Neuronal stem cell (in vitro differentiated cells): Measurements from ENCODE around the gene STARD7.

Experiments
- DNase-seq: peaks from one replicate; pipeline ENCODE4 v3.0.0-alpha.2; 2013; ENCODE audit warnings: low spot score
- H2AFZ ChIP-seq: one replicate; pipeline ENCODE4 v1.6.1; 2013; ENCODE audit warnings: mild to moderate bottlenecking, low read length, inconsistent platforms
- H2AK5ac ChIP-seq: 2 replicates; pipeline ENCODE4 v1.6.1; 2013; ENCODE audit warnings: low read depth, mild to moderate bottlenecking, inconsistent platforms, low read length, moderate library complexity, mixed read lengths
- H2BK120ac ChIP-seq: 2 replicates; pipeline ENCODE4 v1.6.1; 2013; ENCODE audit warnings: low read depth, mild to moderate bottlenecking, inconsistent platforms, low read length, moderate library complexity, mixed read lengths
- H2BK12ac ChIP-seq: one replicate; pipeline ENCODE4 v1.6.1; 2013; ENCODE audit warnings: low read length, inconsistent platforms
- H2BK15ac ChIP-seq: 2 replicates; pipeline ENCODE4 v1.6.1; 2013; ENCODE audit warnings: mild to moderate bottlenecking, low read length, inconsistent platforms, mixed read lengths
- H2BK5ac ChIP-seq: one replicate; pipeline ENCODE4 v1.6.1; 2013; ENCODE audit warnings: inconsistent platforms, mild to moderate bottlenecking, low read length, moderate library complexity
- H3K14ac ChIP-seq: one replicate; pipeline ENCODE4 v1.6.1; 2013; ENCODE audit warnings: low read length, inconsistent platforms
- H3K18ac ChIP-seq: 2 replicates; pipeline ENCODE4 v1.6.1; 2013; ENCODE audit warnings: low read length, inconsistent platforms
- H3K23ac ChIP-seq: 2 replicates; pipeline ENCODE4 v1.6.1; 2013; ENCODE audit warnings: low read depth, mild to moderate bottlenecking, mixed read lengths, low read length, inconsistent platforms; ENCODE audit not compliant: poor library complexity
- H3K27ac ChIP-seq: replicated peaks from 3 replicates; pipeline ENCODE4 v1.5.1; 2013; ENCODE audit warnings: low read length, inconsistent platforms
- H3K27me3 ChIP-seq, 3 experiments: 2 replicates each; pipeline ENCODE4 v1.6.1; 2013; ENCODE audit warnings: low read length in 3 of 3, mild to moderate bottlenecking in 2 of 3, inconsistent platforms in 1 of 3, low read depth in 1 of 3, mixed read lengths in 1 of 3, moderate library complexity in 1 of 3; ENCODE audit not compliant: control insufficient read depth in 3 of 3, insufficient read depth in 3 of 3
- H3K36me3 ChIP-seq, 2 donors: replicated peaks in 1 of 2; 2 replicates each; pipeline ENCODE4 v1.6.1; 2013; ENCODE audit warnings: low read length in 2 of 2; ENCODE audit not compliant: control insufficient read depth in 2 of 2, insufficient read depth in 2 of 2
- H3K4ac ChIP-seq: 2 replicates; pipeline ENCODE4 v1.6.1; 2013; ENCODE audit warnings: inconsistent platforms, mild to moderate bottlenecking, low read length, moderate library complexity
- H3K4me1 ChIP-seq, 2 donors: 1 replicate in 1 of 2; 2 replicates in 1 of 2; pipeline ENCODE4 v1.6.1; 2013; ENCODE audit warnings: low read length in 2 of 2, low read depth in 1 of 2; ENCODE audit not compliant: control insufficient read depth in 2 of 2, insufficient read depth in 1 of 2
- H3K4me2 ChIP-seq: one replicate; pipeline ENCODE4 v1.6.1; 2013; ENCODE audit warnings: mild to moderate bottlenecking, low read length, inconsistent platforms; ENCODE audit not compliant: insufficient read depth, poor library complexity, severe bottlenecking
- H3K4me3 ChIP-seq, 2 donors: 2 replicates each; pipeline ENCODE4 v1.5.1; 2013; ENCODE audit warnings: low read length in 2 of 2, mild to moderate bottlenecking in 2 of 2, inconsistent platforms in 1 of 2, moderate library complexity in 1 of 2
- H3K79me1 ChIP-seq: one replicate; pipeline ENCODE4 v1.6.1; 2013; ENCODE audit warnings: low read depth, mild to moderate bottlenecking, inconsistent platforms, low read length, moderate library complexity
- H3K9ac ChIP-seq: one replicate; pipeline ENCODE4 v1.6.1; 2013; ENCODE audit warnings: mild to moderate bottlenecking, low read depth, low read length, inconsistent platforms; ENCODE audit not compliant: poor library complexity
- H3K9me3 ChIP-seq, 2 donors: replicated peaks in 1 of 2; 2 replicates each; pipeline versions ENCODE3 to v1.6.1; 2013; ENCODE audit warnings: low read length in 2 of 2, mild to moderate bottlenecking in 2 of 2, inconsistent platforms in 1 of 2, low read depth in 1 of 2, mixed read lengths in 1 of 2, moderate library complexity in 1 of 2; ENCODE audit not compliant: control insufficient read depth in 2 of 2, insufficient read depth in 1 of 2
- H4K8ac ChIP-seq: one replicate; pipeline ENCODE4 v1.6.1; 2013; ENCODE audit warnings: low read depth, mild to moderate bottlenecking, inconsistent platforms, low read length, moderate library complexity
- H4K91ac ChIP-seq: one replicate; pipeline ENCODE4 v1.6.1; 2013; ENCODE audit warnings: low read length, low read depth, mild to moderate bottlenecking, inconsistent platforms; ENCODE audit not compliant: poor library complexity
- WGBS, 2 donors: extraction: QIAGEN DNeasy Blood & Tissue Kit; methylation state at CpG; one replicate each; pipeline ENCODE4 v1.1.7; 2013; ENCODE audit warnings: missing lambda C conversion rate in 2 of 2, mixed read lengths in 1 of 2; ENCODE audit not compliant: insufficient read length in 2 of 2, insufficient replicate concordance in 1 of 2; ENCODE audit errors: extremely low coverage in 2 of 2; 5-methylcytosine and 5-hydroxymethylcytosine counted together

Gene STARD7

GRCh38 chr2:96154506-96155380 is 53.9 kb downstream of the STARD7 start:
- peak overlapping the region; percentile 9 for H2AK5ac ChIP-seq
- H2BK12ac ChIP-seq = peak overlapping the region; percentile 24
- H2BK120ac ChIP-seq = peak overlapping the region; percentile 53
- H3K4me3 ChIP-seq = no peak overlapping the region
- H2BK5ac ChIP-seq = no peak overlapping the region
- no CpG with 5 or more reads among the region's 16 CpGs for WGBS, 2 donors
- peak overlapping the region; percentile 49 for H3K23ac ChIP-seq
- no peak overlapping the region for H3K27ac ChIP-seq
- H3K9ac ChIP-seq = peak overlapping the region; percentile 61
- no peak overlapping the region for H4K91ac ChIP-seq
- peak overlapping the region; percentile 3 for H2BK15ac ChIP-seq
- peaks cover 16 to 22% of the 10 kb centered on the region in 2 donors for H3K4me1 ChIP-seq
- peak overlapping the region; percentile 39 for H2AFZ ChIP-seq
- H4K8ac ChIP-seq = no peak overlapping the region
- H3K79me1 ChIP-seq = no peaks in the 10 kb centered on the region
- H3K14ac ChIP-seq = peak overlapping the region; percentile 73
- DNase-seq = no peak
- no peaks in the 10 kb centered on the region for H3K36me3 ChIP-seq
- H3K27me3 ChIP-seq = peaks cover 0 to 4% (median 0%) of the 10 kb centered on the region in 3 experiments
- H3K9me3 ChIP-seq = no peaks in the 10 kb centered on the region
- no peak overlapping the region for H3K4me2 ChIP-seq
- H3K4ac ChIP-seq = peak overlapping the region; percentile 43
- H3K18ac ChIP-seq = peak overlapping the region; percentile 81

GRCh38 chr2:96153991-96154431 is 54.6 kb downstream of the STARD7 start:
- peak overlapping the region; percentile 77 for H2BK120ac ChIP-seq
- no peak overlapping the region for H3K9ac ChIP-seq
- peak overlapping the region; percentile 73 for H3K14ac ChIP-seq
- no peak overlapping the region for H4K91ac ChIP-seq
- no peak overlapping the region for H4K8ac ChIP-seq
- H3K27me3 ChIP-seq = peaks cover 0 to 6% (median 0%) of the 10 kb centered on the region in 3 experiments
- H2BK5ac ChIP-seq = no peak overlapping the region
- no peak overlapping the region for H3K4ac ChIP-seq
- no peak overlapping the region for H2BK12ac ChIP-seq
- peak overlapping the region; percentile 9 for H2AK5ac ChIP-seq
- WGBS, 2 donors = no CpG with 5 or more reads among the region's 7 CpGs
- no peaks in the 10 kb centered on the region for H3K79me1 ChIP-seq
- H3K23ac ChIP-seq = no peak overlapping the region
- H2BK15ac ChIP-seq = peak overlapping the region; percentile 3
- no peaks in the 10 kb centered on the region for H3K36me3 ChIP-seq
- no peak overlapping the region for H3K4me3 ChIP-seq
- no peak overlapping the region for H3K27ac ChIP-seq
- no peak overlapping the region for H2AFZ ChIP-seq
- H3K18ac ChIP-seq = peak overlapping the region; percentile 51
- no peak for DNase-seq
- H3K4me2 ChIP-seq = no peak overlapping the region
- H3K4me1 ChIP-seq = peaks cover 17 to 22% of the 10 kb centered on the region in 2 donors
- H3K9me3 ChIP-seq = no peaks in the 10 kb centered on the region

- peak overlapping the region; percentile 80 for H2BK5ac ChIP-seq
- no peak overlapping the region for H3K27ac ChIP-seq
- no peak overlapping the region for H4K8ac ChIP-seq
Measured at GRCh38 chr2:96153291-96153713, 55.3 kb downstream of the STARD7 start.

More at GRCh38 chr2:96153291-96153713, 55.3 kb downstream of the STARD7 start:
- Histone ChIP-seq H3K4me1 (peaks cover 23 to 27% of the 10 kb centered on the region in 2 donors), H3K79me1 (no peaks in the 10 kb centered on the region), H3K9ac (peak overlapping the region; percentile 38), H3K4ac (no peak overlapping the region), H2BK15ac (peak overlapping the region; percentile 3), H3K18ac (peak overlapping the region; percentile 73), H2BK120ac (peak overlapping the region; percentile 77), H4K91ac (no peak overlapping the region), H3K23ac (peak overlapping the region; percentile 10), H2AK5ac (peak overlapping the region; percentile 9), H3K4me3 (peak overlapping the region in 1 of 2 donors; percentile 60), H3K14ac (no peak overlapping the region), H3K4me2 (no peak overlapping the region), H3K27me3 (peaks cover 0 to 13% (median 0%) of the 10 kb centered on the region in 3 experiments), H2AFZ (peak overlapping the region; percentile 78), H2BK12ac (no peak overlapping the region), H3K36me3 (no peaks in the 10 kb centered on the region), H3K9me3 (no peaks in the 10 kb centered on the region)
- DNase-seq = no peak
- WGBS, 2 donors = no CpG with 5 or more reads among the region's 7 CpGs
